ENCODE results near the gene SLC7A8. TPM values are rescaled to one million over a fixed set of nuclear protein-coding genes. Genes with fewer than 3 reads are reported as not detected.

The SLC7A8 gene
- total RNA-seq, 1 donor from 2014 or later: 3.3 TPM

GRCh38 chr14:23122086-23122485 is 61.4 kb downstream of the SLC7A8 start:
- H3K4me3 ChIP-seq (ENCODE audit: low read depth, low read length): no peak overlapping the region
- DNase-seq (ENCODE audit: low read depth): no peak
- no peak for TF ChIP-seq CTCF (conservative IDR thresholded peaks at IDR 0.05; ENCODE audit: low read depth, low read length)

GRCh38 chr14:23121361-23121771 is 62.1 kb downstream of the SLC7A8 start:
- H3K4me3 ChIP-seq (ENCODE audit: low read depth, low read length): no peak overlapping the region
- DNase-seq (ENCODE audit: low read depth): no peak
- TF ChIP-seq CTCF (conservative IDR thresholded peaks at IDR 0.05; ENCODE audit: low read depth, low read length): no peak

- no peak overlapping the region for H3K4me3 ChIP-seq (ENCODE audit: low read depth, low read length)
- peak; percentile 100 for TF ChIP-seq CTCF (conservative IDR thresholded peaks at IDR 0.05; ENCODE audit: low read depth, low read length)
- no peak for DNase-seq (ENCODE audit: low read depth)
These were observed 62.8 kb downstream of the SLC7A8 start for GRCh38 chr14:23120541-23121251.

- DNase-seq (ENCODE audit: low read depth): no peak
- no peak for TF ChIP-seq CTCF (conservative IDR thresholded peaks at IDR 0.05; ENCODE audit: low read depth, low read length)
- no peak overlapping the region for H3K4me3 ChIP-seq (ENCODE audit: low read depth, low read length)
These were observed 63.8 kb downstream of the SLC7A8 start for GRCh38 chr14:23119363-23120327.

GRCh38 chr14:23118506-23119362 is 64.7 kb downstream of the SLC7A8 start, which contains the start of gene CEBPE:
Gene CEBPE (minus strand): TSS chr14:23119255. CDS start chr14:23119091, 164 bp downstream.
- H3K4me3 ChIP-seq (ENCODE audit: low read depth, low read length): no peak within 1 kb of the TSS
- no peak for TF ChIP-seq CTCF (conservative IDR thresholded peaks at IDR 0.05; ENCODE audit: low read depth, low read length)
- DNase-seq (ENCODE audit: low read depth): no peak

- no peak for DNase-seq (ENCODE audit: low read depth)
- no peak overlapping the region for H3K4me3 ChIP-seq (ENCODE audit: low read depth, low read length)
- TF ChIP-seq CTCF (conservative IDR thresholded peaks at IDR 0.05; ENCODE audit: low read depth, low read length): no peak
These were observed 66.0 kb downstream of the SLC7A8 start for GRCh38 chr14:23117371-23118020.

Measured in epithelial cell of proximal tubule (primary cell).